T follicular helper cell (primary cell): ENCODE data around the gene LRRC63.

Experiments
- DNase-seq: peaks from one replicate; pipeline ENCODE4 v3.0.0-alpha.2; 2020; ENCODE audit warnings: low read depth

Gene LRRC63

DNA sequence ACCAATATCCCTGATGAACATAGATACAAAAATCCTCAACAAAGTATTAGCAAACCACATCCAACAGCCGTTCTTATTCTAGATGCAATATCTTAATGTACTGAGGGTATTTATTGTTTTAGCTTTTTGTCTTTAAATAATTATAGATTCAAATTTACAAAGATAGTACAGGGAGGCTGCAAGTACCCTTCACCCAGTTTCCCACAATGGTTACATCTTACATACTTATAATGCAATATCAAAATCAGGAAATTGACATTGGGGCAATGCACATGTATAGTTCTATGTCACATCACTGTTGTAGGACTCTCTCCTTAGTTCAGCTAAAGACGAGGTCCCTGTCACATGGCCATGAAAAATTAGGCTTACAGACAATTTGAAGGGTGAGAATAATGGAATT, 99.5 kb downstream of the LRRC63 start:
- DNase-seq: no peak

DNA sequence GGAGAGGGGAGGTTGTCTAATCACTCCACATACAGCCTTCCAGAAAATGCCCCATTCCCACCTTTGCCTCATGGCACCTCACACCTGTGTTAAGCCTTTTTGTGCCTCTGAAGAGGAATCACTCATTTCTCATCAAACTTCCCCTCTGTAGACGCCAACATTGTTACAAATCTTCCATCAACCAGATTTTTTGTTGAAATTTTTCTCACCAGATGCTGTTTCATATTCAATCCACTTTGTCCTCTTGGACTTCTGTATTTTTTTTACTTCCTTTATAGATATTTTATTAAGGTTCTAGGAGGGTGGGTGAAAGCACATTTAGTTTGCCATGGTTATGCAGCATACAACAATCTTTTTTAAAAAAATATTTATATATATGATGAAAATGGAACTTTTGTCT, 101.3 kb downstream of the LRRC63 start:
- no peak for DNase-seq

DNA sequence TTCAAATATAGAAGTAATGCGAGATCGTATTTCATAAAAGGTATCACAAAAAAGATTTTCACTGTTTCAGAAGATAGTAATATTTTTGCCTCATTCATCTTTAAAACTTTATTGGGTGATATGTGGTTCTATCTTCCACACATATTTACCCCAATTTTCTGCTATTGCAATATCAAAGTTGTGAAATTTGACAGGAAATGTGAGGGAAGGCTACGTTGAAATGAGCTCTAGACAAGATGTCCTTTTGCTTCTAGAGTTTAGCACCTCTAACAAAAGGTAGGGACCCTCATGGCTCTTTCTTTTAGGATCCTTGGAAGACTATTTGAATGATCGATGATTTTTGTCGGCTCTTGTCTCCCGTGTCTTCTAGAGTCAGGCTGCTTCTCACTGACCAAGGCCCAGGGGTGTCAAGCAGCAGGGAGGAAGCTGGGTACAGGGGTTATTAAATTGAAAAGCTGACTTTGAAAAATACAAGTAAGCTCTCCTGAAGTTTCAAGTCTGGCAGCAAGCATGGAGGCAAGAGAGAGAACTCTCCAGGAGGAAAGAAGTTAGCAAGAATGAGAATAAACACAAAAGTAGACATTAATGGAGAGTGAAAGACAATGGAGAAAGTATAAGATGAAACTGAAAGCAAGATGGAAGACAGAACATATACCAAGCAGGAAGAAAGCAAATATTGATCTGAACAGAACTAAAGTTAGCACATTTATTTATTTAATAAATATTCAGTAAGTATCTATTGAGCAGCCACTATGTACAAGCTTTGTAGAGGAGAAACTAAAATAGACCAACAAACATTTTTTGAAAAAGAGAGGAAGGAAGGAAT, 101.9 kb downstream of the LRRC63 start:
- DNase-seq: no peak

DNA sequence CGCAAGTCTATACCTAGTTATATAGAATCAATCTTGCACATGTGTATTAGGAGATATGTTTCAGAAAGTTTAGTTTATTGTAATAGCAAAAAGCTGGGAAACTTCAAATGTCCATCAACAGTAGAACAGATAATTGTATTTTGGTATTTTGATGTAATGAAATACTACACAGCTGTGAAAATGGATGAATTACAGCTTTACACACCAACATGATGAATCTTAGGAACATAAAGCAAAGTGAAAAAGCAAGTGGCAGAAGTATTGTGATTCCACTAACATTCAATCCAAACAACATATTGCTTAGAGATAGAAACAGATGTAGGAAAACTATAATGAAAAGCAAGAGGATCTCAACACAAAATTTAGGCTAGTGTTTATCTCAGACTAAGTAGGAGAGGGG, 102.9 kb downstream of the LRRC63 start:
- no peak for DNase-seq

DNA sequence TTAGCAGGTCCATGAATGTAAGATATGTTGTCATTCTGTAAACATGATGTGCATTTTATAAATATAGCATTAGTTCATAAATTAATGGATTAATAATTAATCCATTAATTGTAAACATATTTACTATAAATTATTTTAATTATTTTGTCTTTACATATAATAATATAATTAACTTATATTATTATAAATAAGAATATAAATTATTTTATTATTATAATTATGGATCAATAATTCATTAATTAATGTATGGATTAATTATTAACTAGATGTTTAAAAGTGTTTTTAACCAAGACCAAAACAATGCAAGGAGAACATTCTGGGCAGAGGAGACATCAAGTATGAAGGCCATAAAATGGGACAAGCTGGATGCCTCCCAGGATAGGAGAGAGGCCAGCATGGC, 103.3 kb downstream of the LRRC63 start:
- no peak for DNase-seq

DNA sequence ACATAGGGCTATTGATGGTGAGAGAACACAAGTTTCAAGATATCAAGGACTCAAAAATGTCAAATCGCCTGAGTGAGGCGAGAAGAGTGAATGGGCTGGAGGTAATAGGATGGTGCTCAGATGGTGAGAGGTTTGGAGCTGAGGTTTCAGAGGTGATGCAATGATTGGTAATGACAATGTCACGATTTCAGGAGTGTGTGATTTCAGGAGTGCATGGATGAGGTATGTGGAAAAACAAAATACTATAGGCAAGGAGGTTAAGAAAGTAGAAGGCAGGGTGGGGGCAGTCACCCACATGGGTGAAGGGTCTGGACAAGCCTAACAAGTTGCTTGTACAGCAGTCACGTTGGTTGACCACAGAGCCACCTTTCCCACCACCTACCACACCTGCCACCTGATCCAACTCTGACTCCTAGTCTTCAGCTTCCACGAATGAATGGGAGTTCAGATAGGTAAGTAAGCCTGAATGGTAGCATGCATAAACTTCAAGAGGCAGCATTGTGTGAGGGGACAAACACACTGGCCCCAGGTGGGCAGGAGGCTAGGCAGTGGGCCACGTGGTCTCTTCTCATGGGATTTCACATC, 103.9 kb downstream of the LRRC63 start:
- DNase-seq: no peak

DNA sequence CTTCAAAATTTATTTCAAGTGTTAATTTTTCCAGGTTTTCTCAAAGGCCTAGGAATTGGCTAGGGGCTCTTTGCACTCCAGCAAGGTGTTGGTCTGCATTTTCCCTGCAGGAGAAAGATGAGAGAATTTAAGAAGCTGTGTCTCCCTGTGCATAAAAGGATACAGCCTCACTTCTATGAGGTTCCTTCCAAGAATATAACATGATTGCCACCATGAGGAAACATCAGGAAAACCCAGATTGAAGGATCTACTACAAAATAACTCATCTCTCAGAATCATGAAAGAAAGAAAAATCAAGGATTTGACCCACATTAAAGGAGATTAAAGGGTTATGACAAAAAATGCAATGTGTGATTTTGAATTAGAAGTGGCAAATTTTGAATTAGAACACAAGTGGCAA, 105.4 kb downstream of the LRRC63 start:
- DNase-seq: no peak

DNA sequence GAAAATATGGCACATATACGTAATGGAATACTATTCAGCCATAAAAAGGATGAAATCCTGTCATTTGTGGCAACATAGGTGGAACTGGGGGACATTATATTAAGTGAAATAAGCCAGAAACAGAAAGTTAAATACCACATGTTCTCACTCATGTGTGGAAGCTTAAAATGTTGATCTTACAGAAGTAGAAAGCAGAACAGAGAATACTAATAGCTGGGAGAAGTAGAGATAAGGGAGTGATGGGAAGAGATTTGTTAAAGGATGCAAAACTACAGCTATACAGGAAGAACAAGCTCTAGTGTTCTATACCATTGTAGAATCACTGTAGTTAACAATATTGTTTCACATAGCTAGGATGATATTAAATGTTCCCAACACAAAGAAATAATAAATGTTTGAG, 107.3 kb downstream of the LRRC63 start:
- DNase-seq: no peak

DNA sequence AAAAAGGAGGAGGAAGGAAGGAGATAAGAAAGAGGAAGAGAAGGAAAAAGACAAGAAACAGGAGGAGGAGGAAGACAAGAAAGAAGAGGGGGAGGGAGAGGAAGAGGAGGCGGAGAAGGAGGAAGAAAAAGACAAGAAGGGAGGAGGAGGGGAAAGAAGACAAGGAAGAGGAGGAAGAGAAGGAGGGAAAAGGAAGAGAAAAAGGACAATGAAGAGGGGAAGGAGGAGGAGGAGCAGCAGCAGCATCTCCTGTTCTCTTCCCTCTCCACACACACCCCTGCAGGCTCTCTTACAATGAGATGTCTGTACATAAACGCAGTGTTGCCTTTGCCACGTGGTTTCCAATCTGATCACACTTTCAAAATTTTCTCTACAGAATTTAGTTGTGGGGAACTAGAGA, 108.7 kb downstream of the LRRC63 start:
- DNase-seq: no peak

DNA sequence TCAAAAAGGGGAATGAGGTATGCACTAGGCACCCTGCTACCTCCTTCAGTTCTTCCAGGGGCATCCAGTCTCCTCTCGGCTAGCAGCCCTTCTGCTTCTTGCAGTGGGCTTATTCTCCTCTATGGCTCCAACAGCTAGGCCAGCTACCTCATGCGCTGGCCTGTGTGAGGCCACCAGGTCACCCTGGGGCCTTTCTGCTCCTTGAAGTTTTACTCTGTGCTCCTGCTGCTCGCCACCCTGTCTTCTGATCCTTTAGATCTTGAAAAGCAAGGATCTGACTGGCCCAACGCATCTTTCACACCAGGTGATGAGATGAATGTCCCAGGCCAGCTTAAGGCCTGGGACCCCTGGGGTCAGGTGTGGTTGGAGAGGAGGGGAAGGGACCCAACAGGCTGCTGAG, 109.1 kb downstream of the LRRC63 start:
- DNase-seq: no peak

DNA sequence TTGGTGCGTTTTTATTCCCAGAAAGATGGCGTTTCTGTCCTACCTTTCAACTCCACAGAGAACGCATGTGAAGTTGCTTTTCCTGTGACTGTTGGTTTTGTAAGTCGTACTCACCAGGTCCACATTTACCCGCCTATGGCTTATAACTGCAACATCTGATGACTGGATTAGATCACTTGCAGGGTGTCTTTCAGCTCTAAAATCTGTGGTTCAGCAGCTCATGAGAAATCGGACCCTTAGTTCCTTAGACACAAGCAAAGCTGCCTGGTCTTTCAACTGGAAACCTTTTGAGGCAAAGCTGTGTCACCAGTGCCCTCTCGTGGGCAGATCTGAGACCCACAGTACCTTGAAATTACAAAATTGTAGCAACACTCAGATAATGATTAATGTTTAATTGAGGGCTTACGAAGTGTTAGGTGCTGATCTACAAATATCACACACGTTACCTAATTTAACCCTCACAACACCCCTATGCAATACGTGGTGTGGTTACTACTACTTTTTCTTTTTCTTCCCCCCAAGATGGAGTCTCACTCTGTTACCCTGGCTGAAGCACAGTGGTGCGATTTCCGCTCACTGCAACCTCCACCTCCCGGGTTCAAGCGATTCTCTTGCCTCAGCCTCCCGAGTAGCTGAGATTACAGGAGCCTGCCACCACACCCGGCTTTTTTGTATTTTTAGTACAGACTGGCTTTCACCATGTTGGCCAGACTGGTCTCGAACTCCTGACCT, 109.9 kb downstream of the LRRC63 start:
- peak; percentile 56 for DNase-seq

DNA sequence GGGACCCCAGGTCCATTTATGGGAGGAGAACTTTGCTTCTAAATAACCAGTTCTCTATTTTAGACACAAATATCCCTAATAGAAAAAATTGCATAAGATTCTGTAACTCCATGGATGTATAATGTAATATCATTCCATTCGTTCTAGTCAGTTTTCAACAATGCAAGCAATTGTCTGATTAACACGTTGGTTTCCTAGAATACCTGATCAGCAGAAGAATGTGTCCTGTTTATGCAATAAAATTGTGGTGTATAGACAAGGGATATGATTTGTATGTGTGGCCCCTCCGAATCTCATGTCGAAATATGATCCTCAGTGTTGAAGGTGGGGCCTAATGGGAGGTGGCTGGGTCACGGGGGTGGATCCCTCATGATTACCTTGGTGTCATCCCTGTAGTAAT, 113.2 kb downstream of the LRRC63 start:
- DNase-seq: no peak
